HG02678 (cell line): Measurements from ENCODE around the gene WDFY3.
"Not testable (repeated sequence)": the region's sequence is repeated elsewhere in the genome, so short reads cannot be mapped to it uniquely, and the experiment has no call there.

Experiments
- ATAC-seq: cut with Tn5 transposase; IDR thresholded peaks from one replicate; pipeline ENCODE4 v1.9.1; 2021; ENCODE audit warnings: mild to moderate bottlenecking, moderate library complexity; ENCODE audit not compliant: unreplicated experiment

The WDFY3 gene

GRCh38 chr4:84680956-84681355, 285.5 kb downstream of the WDFY3 start:
- ATAC-seq = no peak

- no peak for ATAC-seq
These were observed 287.3 kb downstream of the WDFY3 start for GRCh38 chr4:84678976-84679744.

GRCh38 chr4:84677995-84678394, 288.5 kb downstream of the WDFY3 start:
- ATAC-seq = no peak

- no peak for ATAC-seq
These were observed 289.4 kb downstream of the WDFY3 start for GRCh38 chr4:84677093-84677492.

GRCh38 chr4:84673475-84674240, 292.8 kb downstream of the WDFY3 start:
- ATAC-seq = no peak

- ATAC-seq = no peak
These were observed 294.3 kb downstream of the WDFY3 start for GRCh38 chr4:84672177-84672576.

- no peak for ATAC-seq
These were observed 297.3 kb downstream of the WDFY3 start for GRCh38 chr4:84669201-84669600.

GRCh38 chr4:84666439-84666838, 300.1 kb downstream of the WDFY3 start:
- no peak for ATAC-seq

- ATAC-seq = not testable (repeated sequence)
These were observed 301.7 kb downstream of the WDFY3 start for GRCh38 chr4:84664767-84665166.

GRCh38 chr4:84661191-84661939, 305.1 kb downstream of the WDFY3 start:
- no peak for ATAC-seq

- ATAC-seq = no peak
These were observed 305.9 kb downstream of the WDFY3 start for GRCh38 chr4:84660606-84661005.

- no peak for ATAC-seq
These were observed 314.0 kb downstream of the WDFY3 start for GRCh38 chr4:84652478-84652877.

- no peak for ATAC-seq
These were observed 315.0 kb downstream of the WDFY3 start for GRCh38 chr4:84651499-84651898.

GRCh38 chr4:84648863-84649647, 317.4 kb downstream of the WDFY3 start:
- no peak for ATAC-seq

- ATAC-seq = no peak
These were observed 318.3 kb downstream of the WDFY3 start for GRCh38 chr4:84648178-84648577.

GRCh38 chr4:84647312-84647884, 319.1 kb downstream of the WDFY3 start:
- ATAC-seq = no peak

- ATAC-seq = no peak
These were observed 322.4 kb downstream of the WDFY3 start for GRCh38 chr4:84644087-84644486.

GRCh38 chr4:84639145-84639544, 327.3 kb downstream of the WDFY3 start:
- ATAC-seq = no peak

- no peak for ATAC-seq
These were observed 328.4 kb downstream of the WDFY3 start for GRCh38 chr4:84638092-84638491.

- no peak for ATAC-seq
These were observed 331.5 kb downstream of the WDFY3 start for GRCh38 chr4:84634961-84635360.
